Breast epithelium (tissue), 4 donors: ENCODE results near the gene MNDA. TPM values are rescaled to one million over a fixed set of nuclear protein-coding genes. Genes with fewer than 3 reads are reported as not detected.

Experiments used
- DNase-seq, 2 donors: peaks; one replicate each; pipeline ENCODE4 v3.0.0-alpha.2; 2019; ENCODE audit warnings: low spot score in 2 of 2
- H3K27ac ChIP-seq, 2 donors: fragments of 200-600 bp; sonication (generic) in 1 of 2; one replicate each; pipeline ENCODE4 v1.5.1; 2016 to 2019; ENCODE audit warnings: mild to moderate bottlenecking in 1 of 2
- H3K27me3 ChIP-seq, 2 donors: fragments of 200-600 bp; sonication (generic) in 1 of 2; one replicate each; pipeline versions ENCODE4 v1.5.1 to v1.6.0; 2017 to 2019; ENCODE audit warnings: control low read depth in 1 of 2, mild to moderate bottlenecking in 1 of 2
- H3K36me3 ChIP-seq: fragments of 200-600 bp; one replicate; pipeline ENCODE4 v1.5.1; 2019
- H3K4me1 ChIP-seq, 2 donors: fragments of 200-600 bp; sonication (generic); one replicate each; pipeline ENCODE4 v1.5.1; 2016 to 2019; ENCODE audit warnings: control low read depth in 1 of 2
- H3K4me3 ChIP-seq, 3 donors: fragments of 200-600 bp; sonication (generic); 1 replicate in 2 of 3; 2 replicates in 1 of 3; pipeline ENCODE4 v1.5.1; 2016 to 2019; ENCODE audit warnings: mild to moderate bottlenecking in 3 of 3, moderate library complexity in 2 of 3
- H3K9me3 ChIP-seq, 2 donors: fragments of 200-600 bp; sonication (generic) in 1 of 2; one replicate each; pipeline ENCODE4 v1.5.1; 2016 to 2019; ENCODE audit warnings: control low read depth in 1 of 2
- CTCF ChIP-seq, 3 donors: fragments of 450-650 bp; IDR thresholded peaks; one replicate each; pipeline ENCODE4 v1.5.1; 2016 to 2017; ENCODE audit warnings: antibody characterized with exemption in 3 of 3, mild to moderate bottlenecking in 3 of 3, moderate library complexity in 3 of 3
- POLR2A ChIP-seq: fragments of 450-650 bp; IDR thresholded peaks from one replicate; pipeline ENCODE4 v1.6.1; 2016; ENCODE audit warnings: antibody characterized with exemption, mild to moderate bottlenecking, moderate library complexity
- POLR2AphosphoS5 ChIP-seq, 3 donors: sonication (generic); formaldehyde crosslinking; IDR thresholded peaks; one replicate each; pipeline ENCODE4 v1.6.1; 2017; ENCODE audit warnings: antibody characterized with exemption in 3 of 3
- intact Hi-C: fragments of 100-400 bp; cut with DNase I; formaldehyde crosslinking; loops from one replicate; pipeline ENCODE4 v1.15.1; 2023; ENCODE audit warnings: low total_unique reads
- total RNA-seq, 3 donors: library from RNA; depleted of rRNA; stranded (reverse); fragments of >200 nt; gene quantifications; one replicate each; pipeline ENCODE4 v1.1.0, GENCODE V29; 2016

Gene MNDA
- 1 to 10 TPM; 4.6 to 6.9 (median 5.3) TPM for total RNA-seq

- no peak for DNase-seq
- peaks cover 9 to 22% of the 10 kb centered on the region in 2 donors for H3K9me3 ChIP-seq
- no peak within 1 kb of the TSS for H3K27ac ChIP-seq
- no peak for TF ChIP-seq CTCF (IDR thresholded peaks at IDR 0.05)
- no peak for TF ChIP-seq POLR2A
- TF ChIP-seq POLR2AphosphoS5 (IDR thresholded peaks at IDR 0.05) = no peak
- intact Hi-C loops = no loop called here
- no peak within 1 kb of the TSS for H3K4me3 ChIP-seq
- H3K4me1 ChIP-seq = no peaks in the 10 kb centered on the region
- H3K36me3 ChIP-seq = no peaks in the 10 kb centered on the region
- no peaks in the 10 kb centered on the region for H3K27me3 ChIP-seq
These were observed at the start of gene MNDA for GRCh38 chr1:158830904-158831507. Gene MNDA (plus strand): TSS chr1:158831351. CDS start chr1:158842154, 10,803 bp downstream.

GRCh38 chr1:158793604-158794003, 37.5 kb upstream of the MNDA start:
- DNase-seq = no peak
- Histone ChIP-seq H3K36me3 (no peaks in the 10 kb centered on the region), H3K27me3 (peaks cover 0 to 3% of the 10 kb centered on the region in 2 donors), H3K4me3 (no peak overlapping the region), H3K9me3 (peaks cover 0 to 11% of the 10 kb centered on the region in 2 donors), H3K27ac (no peak overlapping the region), H3K4me1 (no peaks in the 10 kb centered on the region)
- intact Hi-C loops = no loop called here
- TF ChIP-seq POLR2AphosphoS5 (IDR thresholded peaks at IDR 0.05) (no peak), POLR2A (no peak), CTCF (IDR thresholded peaks at IDR 0.05) (no peak)

- Histone ChIP-seq H3K4me1 (no peaks in the 10 kb centered on the region), H3K27me3 (peaks cover 0 to 3% of the 10 kb centered on the region in 2 donors), H3K36me3 (no peaks in the 10 kb centered on the region), H3K4me3 (no peak overlapping the region), H3K27ac (no peak overlapping the region), H3K9me3 (peaks cover 0 to 8% of the 10 kb centered on the region in 2 donors)
- intact Hi-C loops = no loop called here
- no peak for DNase-seq
- no peak for TF ChIP-seq POLR2AphosphoS5 (IDR thresholded peaks at IDR 0.05)
- no peak for TF ChIP-seq POLR2A
- TF ChIP-seq CTCF (IDR thresholded peaks at IDR 0.05) = no peak
These were observed 36.9 kb upstream of the MNDA start for GRCh38 chr1:158794247-158794646.

GRCh38 chr1:158798531-158798930, 32.6 kb upstream of the MNDA start:
- Histone ChIP-seq H3K36me3 (no peaks in the 10 kb centered on the region), H3K4me1 (no peaks in the 10 kb centered on the region), H3K4me3 (no peak overlapping the region), H3K27ac (no peak overlapping the region), H3K27me3 (peaks cover 0 to 3% of the 10 kb centered on the region in 2 donors), H3K9me3 (no peaks in the 10 kb centered on the region)
- no peak for DNase-seq
- intact Hi-C loops = no loop called here
- no peak for TF ChIP-seq POLR2A
- no peak for TF ChIP-seq CTCF (IDR thresholded peaks at IDR 0.05)
- TF ChIP-seq POLR2AphosphoS5 (IDR thresholded peaks at IDR 0.05) = no peak

GRCh38 chr1:158799689-158800088, 31.5 kb upstream of the MNDA start:
- intact Hi-C loops = no loop called here
- no peak for TF ChIP-seq POLR2A
- no peak for TF ChIP-seq POLR2AphosphoS5 (IDR thresholded peaks at IDR 0.05)
- TF ChIP-seq CTCF (IDR thresholded peaks at IDR 0.05) = no peak
- Histone ChIP-seq H3K27ac (no peak overlapping the region), H3K4me1 (no peaks in the 10 kb centered on the region), H3K36me3 (no peaks in the 10 kb centered on the region), H3K4me3 (no peak overlapping the region), H3K9me3 (no peaks in the 10 kb centered on the region), H3K27me3 (peaks cover 0 to 3% of the 10 kb centered on the region in 2 donors)
- DNase-seq = no peak
